Adipose tissue (tissue), 3 donors: ENCODE data around the gene TMEM203. TPM values are rescaled to one million over a fixed set of nuclear protein-coding genes. Genes with fewer than 3 reads are reported as not detected.
A peak's percentile ranks its signal among the peaks of the same experiment; 100 is the strongest.

Source experiments
- H3K27ac ChIP-seq: one replicate; pipeline ENCODE4 v1.5.1; 2013; ENCODE audit warnings: low read depth, low read length
- WGBS, 3 donors: extraction: QIAGEN DNeasy Blood & Tissue Kit; methylation state at CpG; one replicate each; pipeline ENCODE4 v1.1.7; 2013; 5-methylcytosine and 5-hydroxymethylcytosine counted together
- polyA plus RNA-seq, 3 donors: library from polyadenylated mRNA; stranded (reverse); fragments of 200-250 nt; gene quantifications; one replicate each; pipeline ENCODE4 v1.2.3, GENCODE V29; 2013
- donor health status: healthy with polysubstance abuse.
- donor health status: Bipolar disorder and iron deficiency.
- donor health status: healthy.

The TMEM203 gene
- polyA plus RNA-seq, 3 donors = 16.8 to 23.5 (median 22.8) TPM

DNA sequence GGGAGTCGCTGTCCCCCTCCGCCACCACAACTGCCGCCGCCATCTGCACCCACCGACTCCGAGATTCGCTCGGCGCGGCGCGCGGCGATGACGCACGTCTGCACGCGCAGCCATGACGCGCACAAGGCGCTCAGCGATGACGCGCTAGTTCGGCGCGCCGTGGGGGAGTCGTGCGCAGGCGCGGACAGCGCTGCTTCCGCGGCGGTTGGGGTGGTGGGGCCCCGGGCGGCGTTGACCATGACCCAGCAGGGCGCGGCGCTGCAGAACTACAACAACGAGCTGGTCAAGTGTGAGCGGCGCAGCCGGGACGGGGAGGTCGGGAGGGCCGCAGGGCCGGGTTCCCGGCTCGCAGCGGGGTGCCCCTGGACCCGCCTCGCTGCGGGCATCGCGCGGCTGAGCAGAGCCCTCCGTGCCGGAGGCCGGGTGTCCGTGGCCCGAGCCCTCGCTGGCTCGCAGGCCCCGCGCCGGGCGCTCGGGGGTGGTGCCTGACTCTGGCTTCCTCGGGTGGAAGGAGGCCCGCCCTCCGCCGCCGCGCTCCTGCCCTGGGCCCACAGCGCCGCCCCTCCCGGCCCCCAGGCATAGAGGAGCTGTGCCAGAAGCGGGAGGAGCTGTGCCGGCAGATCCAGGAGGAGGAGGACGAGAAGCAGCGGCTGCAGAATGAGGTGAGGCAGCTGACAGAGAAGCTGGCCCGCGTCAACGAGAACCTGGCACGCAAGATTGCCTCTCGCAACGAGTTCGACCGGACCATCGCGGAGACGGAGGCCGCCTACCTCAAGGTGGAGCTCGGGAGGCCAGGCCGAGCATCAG, 16.8 kb downstream of the TMEM203 start, which contains the start of the genes ANAPC2 and SSNA1:
Gene ANAPC2 (minus strand): TSS at position 71 of the 807 bp plus-strand sequence. CDS start 28 bp downstream, at position 43.
Gene SSNA1 (plus strand): TSS at position 187 of the 807 bp plus-strand sequence. CDS start 51 bp downstream, at position 238.
- peak within 1 kb of the TSS; percentile 62 for H3K27ac ChIP-seq
- WGBS, 3 donors = 0% methylated on average over 68 to 98 of the region's 98 CpGs

- peak overlapping the region; percentile 62 for H3K27ac ChIP-seq
- 0 to 1% (median 0%) methylated on average over 30 to 31 of the region's 31 CpGs for WGBS, 3 donors
Measured at GRCh38 chr9:137188086-137188489, 17.4 kb downstream of the TMEM203 start.

GRCh38 chr9:137187386-137187785, 18.1 kb downstream of the TMEM203 start:
- WGBS, 3 donors = 74 to 84% (median 78%) methylated on average over 15 of the region's 15 CpGs

GRCh38 chr9:137186385-137186784, 19.1 kb downstream of the TMEM203 start:
- no peak overlapping the region for H3K27ac ChIP-seq
- WGBS, 3 donors = 48 to 83% (median 77%) methylated on average over 6 of the region's 6 CpGs

More at GRCh38 chr9:137187386-137187785, 18.1 kb downstream of the TMEM203 start:
- H3K27ac ChIP-seq = no peak overlapping the region

GRCh38 chr9:137185921-137186320, 19.5 kb downstream of the TMEM203 start:
- H3K27ac ChIP-seq = no peak overlapping the region
- WGBS, 3 donors = 92 to 93% (median 93%) methylated on average over 19 of the region's 19 CpGs

DNA sequence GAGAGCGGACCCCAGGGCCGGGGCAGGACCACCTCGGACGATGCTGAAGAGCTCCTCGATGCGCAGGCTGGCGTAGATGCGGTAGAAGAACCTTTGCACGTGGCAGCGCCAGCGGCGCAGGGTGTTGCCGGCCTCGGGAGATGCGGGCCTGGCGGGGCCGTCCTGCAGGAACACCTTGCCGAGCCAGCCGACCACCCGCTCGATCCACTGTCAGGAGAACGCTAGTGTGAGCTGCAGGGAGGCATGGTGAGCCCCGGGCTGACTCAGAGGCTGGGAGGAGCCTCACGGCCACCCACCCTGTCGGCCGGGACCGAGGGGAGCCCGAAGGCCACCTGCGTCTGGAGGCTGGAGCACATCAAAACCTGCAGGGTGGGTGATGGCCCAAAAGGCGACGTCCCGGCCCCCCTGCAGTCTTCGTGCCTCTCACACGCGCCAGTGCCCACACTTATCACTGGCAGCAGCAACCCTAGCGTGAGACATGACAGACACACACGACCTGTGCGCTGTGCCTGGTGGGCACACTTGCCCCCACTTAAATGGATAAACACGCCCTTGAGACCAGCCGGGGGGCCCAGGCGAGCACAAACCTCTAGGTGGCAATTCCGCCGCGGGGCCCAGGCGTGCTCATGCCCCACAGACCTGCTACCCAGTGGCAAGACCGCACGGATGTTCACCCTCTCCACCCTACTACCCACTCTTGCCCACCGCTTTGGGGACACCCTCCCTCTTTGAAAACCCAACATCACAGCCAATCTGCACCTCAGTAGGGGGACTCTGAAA, 20.4 kb downstream of the TMEM203 start:
- H3K27ac ChIP-seq = no peak overlapping the region
- WGBS, 3 donors = 93% methylated on average over 46 to 48 of the region's 48 CpGs

DNA sequence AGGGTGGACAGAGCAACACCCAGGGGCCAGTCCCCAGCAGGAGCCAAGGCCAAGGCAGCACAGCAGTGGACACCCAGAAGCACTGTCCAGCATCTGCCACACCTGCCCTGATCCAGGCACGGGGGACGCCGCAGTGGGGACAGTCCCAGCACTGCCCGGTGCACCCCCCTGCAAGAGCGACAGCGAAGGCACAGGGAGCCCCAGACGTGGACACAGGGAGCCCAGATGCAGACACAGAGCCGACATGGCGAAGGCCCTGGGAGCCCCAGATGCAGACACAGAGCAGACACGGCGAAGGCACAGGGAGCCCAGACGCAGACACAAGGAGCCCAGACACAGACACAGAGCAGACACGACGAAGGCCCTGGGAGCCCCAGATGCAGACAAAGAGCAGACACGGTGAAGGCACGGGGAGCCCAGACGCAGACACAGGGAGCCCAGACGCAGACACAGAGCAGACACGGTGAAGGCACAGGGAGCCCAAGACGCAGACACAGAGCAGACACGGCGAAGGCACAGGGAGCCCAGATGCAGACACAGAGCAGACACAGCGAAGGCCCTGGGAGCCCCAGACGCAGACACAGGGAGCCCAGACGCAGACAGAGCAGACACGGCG, 21.4 kb downstream of the TMEM203 start:
- no peak overlapping the region for H3K27ac ChIP-seq
- WGBS, 3 donors = 91 to 94% (median 93%) methylated on average over 27 of the region's 27 CpGs

- 88 to 92% (median 91%) methylated on average over 14 to 17 of the region's 17 CpGs for WGBS, 3 donors
Measured at GRCh38 chr9:137182836-137183235, 22.6 kb downstream of the TMEM203 start.

DNA sequence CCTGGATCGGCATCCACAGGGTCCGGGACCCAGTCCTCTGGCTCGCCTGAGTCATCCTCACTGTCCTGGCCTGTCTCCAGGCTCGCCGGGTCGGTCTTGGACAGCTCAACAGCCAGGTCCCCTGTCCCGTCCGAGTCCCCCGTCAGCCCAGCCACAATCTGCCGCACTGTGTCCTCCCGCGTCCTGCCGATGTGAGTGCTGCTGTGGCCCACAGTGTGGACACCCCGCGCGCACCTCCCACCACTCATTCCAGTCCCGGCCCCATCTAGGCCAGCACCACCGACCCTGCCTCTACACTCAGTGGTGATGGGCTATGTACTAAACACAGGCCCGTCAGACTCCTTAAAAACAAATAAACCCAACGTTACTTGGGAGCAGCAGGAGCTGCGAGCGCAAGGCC, 23.8 kb downstream of the TMEM203 start:
- 95 to 96% (median 95%) methylated on average over 22 of the region's 22 CpGs for WGBS, 3 donors
- no peak overlapping the region for H3K27ac ChIP-seq

More at GRCh38 chr9:137182836-137183235, 22.6 kb downstream of the TMEM203 start:
- H3K27ac ChIP-seq = no peak overlapping the region

DNA sequence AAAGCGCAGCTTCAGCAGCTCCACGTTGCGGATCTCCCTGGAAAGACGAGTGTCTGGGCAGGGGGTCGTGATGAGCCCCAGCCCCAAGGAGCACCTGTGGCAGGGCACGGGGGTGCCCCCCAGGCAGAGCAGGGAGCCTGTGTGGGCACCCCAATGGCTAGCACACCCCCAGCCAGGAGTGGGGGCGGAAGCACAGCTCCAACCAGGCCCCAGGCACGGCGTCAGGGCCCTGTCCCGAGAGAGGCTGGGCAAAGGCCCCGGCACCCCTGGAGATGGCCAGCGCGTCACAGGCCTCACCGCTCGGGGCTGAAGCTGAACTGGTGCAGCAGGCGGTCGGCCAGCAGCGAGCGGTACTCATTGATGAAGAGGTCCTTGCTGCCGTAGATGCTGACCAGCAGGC, 25.0 kb downstream of the TMEM203 start:
- H3K27ac ChIP-seq = no peak overlapping the region
- 93 to 95% (median 94%) methylated on average over 20 of the region's 20 CpGs for WGBS, 3 donors

DNA sequence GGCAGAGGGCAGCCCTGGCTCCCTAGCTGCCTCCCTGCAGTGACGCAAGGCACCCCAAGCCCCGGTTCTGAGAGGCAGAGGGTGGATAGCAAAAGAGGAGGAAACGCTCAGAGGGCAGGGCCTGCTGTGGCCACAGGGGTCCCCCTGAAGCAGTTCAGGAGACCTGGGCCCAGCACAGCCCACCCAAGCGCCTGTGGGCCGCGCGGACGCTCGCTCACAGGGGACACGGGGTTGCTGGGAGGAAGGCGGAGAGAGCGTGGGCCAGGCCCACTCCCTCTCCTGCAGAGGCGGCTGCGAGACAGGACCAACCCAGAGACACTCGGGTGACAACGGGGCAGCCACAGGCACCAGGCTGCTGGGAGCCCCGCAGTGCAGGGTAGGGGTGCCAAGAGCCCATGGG, 25.7 kb downstream of the TMEM203 start:
- no peak overlapping the region for H3K27ac ChIP-seq
- WGBS, 3 donors = 91 to 97% (median 93%) methylated on average over 17 of the region's 17 CpGs

DNA sequence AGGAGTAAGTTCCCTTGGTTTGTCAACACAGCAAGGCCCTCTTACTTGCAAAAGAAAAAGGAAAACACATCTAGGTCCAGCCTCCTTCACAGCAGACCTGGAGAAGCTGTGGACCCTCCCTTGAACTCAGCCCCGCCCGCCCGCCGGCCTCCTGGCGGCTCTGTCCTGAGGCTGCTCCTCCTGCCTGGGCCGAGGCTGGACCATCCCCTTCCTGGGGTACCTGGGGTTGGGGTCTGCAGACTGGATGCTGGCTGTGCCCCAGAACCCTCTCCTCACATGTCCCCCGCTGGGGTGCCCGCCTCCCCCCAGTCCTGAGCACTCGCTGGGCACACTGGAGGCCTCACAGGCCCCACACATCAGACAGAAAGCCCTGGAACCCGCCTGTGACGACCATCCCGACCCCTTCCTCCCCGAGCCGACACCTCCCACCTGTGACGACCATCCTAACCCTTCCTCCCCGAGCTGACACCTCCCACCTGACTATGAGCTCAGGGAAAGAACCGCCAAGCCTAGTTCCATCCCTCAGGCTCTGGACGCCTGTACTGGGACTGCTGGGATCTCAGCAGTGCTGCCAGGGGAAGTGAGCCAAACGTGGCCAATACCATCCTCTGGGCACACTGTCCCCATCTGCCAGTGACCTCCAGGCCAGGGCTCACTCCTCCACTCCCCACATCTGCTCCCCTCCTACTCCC, 26.4 kb downstream of the TMEM203 start:
- 91 to 92% (median 91%) methylated on average over 19 of the region's 19 CpGs for WGBS, 3 donors
- H3K27ac ChIP-seq = no peak overlapping the region

DNA sequence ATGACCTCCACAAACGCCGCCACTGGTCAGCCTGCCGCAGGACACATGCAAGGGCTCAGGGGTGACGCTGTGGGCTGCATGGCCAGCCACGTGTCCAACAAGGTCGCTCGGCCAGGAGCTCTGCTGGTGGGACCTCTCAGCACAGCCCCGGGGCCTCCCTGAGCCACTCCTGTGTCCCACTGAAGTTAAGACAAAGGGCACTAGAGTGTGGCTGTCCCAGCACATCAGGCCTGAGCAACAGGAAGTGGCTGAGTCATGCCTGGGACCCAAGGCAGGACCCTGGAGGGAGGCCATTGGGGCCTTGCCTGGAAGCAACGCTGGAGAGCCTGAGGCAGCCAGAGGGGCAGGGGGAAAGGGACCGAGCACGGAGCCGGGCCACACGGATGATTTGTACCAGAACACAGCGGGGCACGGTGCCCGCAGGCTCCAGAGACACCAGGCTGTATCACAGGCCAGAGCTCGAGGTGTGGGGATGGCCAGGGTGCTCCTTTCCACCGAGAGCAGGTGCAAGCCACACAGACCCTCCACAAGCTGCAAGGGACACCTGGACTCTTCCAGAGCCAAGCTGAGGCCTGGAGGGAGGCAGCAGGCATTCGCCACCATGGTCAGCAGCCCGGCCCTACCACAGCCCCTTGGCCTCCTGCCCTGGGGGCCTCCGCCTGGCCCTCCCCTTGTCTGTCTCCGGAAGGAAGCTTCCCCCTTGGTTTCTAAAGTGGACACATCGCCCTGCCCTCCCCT, 27.1 kb downstream of the TMEM203 start:
- WGBS, 3 donors = 82 to 87% (median 82%) methylated on average over 22 to 23 of the region's 23 CpGs
- no peak overlapping the region for H3K27ac ChIP-seq

- WGBS, 3 donors = 57 to 61% (median 57%) methylated on average over 17 of the region's 17 CpGs
- H3K27ac ChIP-seq = no peak overlapping the region
Measured at GRCh38 chr9:137176302-137177182, 28.9 kb downstream of the TMEM203 start.

DNA sequence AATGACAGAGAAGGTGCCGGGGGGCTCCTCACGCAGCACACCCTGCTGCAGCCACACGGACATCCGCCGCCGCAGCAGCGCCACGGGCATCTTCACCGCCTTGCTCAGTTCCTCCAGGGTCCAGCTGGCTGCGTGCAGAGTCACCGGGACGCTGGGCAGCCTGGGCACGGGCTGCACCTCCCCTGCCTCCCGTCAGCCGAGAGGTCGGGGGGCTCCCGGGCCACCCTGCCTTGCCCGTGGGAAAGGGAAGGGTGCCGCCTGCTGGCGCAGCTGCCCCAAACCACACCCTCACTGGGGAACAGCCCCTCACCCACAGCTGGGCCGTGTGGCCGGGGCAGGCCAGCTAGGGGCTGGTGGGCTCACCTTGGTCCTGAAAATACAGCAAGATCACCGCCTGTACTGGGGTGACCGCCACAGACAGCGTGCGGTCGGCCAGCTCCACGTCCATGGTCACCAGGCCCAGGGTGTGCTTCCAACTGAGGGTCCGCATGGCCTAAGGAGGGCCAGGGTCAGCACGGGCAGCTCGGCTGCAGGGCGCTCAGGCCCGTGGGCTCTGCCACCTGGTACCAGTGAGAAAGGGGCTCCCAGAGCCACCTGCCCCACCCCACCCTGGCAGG, 30.0 kb downstream of the TMEM203 start:
- 39 to 53% (median 52%) methylated on average over 33 of the region's 33 CpGs for WGBS, 3 donors
- H3K27ac ChIP-seq = no peak overlapping the region

DNA sequence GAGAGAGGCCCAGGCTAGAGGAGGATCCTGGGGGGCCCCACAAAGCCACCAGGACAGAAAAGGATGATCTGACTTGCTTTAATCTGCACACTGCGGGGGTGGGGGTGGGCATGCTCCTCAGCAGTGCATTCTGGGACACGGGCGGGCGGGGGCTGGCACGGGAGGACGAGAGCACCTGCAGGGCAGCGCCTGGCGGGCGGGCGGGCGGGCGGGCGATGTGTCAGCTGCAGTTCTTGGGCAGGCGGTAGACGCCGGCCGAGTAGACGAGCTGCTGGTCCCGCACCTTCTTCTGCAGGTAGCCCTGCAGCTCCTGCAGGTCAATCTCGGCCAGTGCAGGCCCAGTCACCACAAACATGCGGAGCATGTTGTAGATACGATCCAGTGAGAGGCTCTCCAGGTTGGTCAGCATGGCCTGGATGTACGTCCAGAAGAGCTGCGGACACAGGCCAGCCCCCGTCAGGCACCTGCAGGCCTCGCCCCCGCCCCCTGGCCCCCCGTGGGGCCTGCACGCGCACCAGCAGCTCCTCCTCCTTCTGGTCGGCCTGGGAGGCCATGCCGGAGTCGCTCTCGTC, 30.6 kb downstream of the TMEM203 start:
- 48 to 57% (median 50%) methylated on average over 24 to 34 of the region's 34 CpGs for WGBS, 3 donors
- no peak overlapping the region for H3K27ac ChIP-seq
